GM04503 (cell line): ENCODE results near the gene LRRC8C.
"Not testable (repeated sequence)": the region's sequence is repeated elsewhere in the genome, so short reads cannot be mapped to it uniquely, and the experiment has no call there.

ENCODE experiments used
- DNase-seq: peaks from one replicate; pipeline ENCODE4 v3.0.0-alpha.2; 2012; ENCODE audit warnings: low read depth

Gene LRRC8C

GRCh38 chr1:89607586-89608318, 25.2 kb upstream of the LRRC8C start:
- DNase-seq: no peak

GRCh38 chr1:89608319-89608983, 24.5 kb upstream of the LRRC8C start:
- no peak for DNase-seq

- DNase-seq: no peak
These were observed 23.8 kb upstream of the LRRC8C start for GRCh38 chr1:89608984-89609725.

GRCh38 chr1:89609781-89610456, 23.0 kb upstream of the LRRC8C start:
- DNase-seq: no peak

GRCh38 chr1:89610457-89611011, 22.4 kb upstream of the LRRC8C start:
- no peak for DNase-seq

GRCh38 chr1:89611721-89612120, 21.2 kb upstream of the LRRC8C start:
- DNase-seq: no peak

- DNase-seq: no peak
These were observed 19.0 kb upstream of the LRRC8C start for GRCh38 chr1:89613928-89614327.

- no peak for DNase-seq
These were observed 17.0 kb upstream of the LRRC8C start for GRCh38 chr1:89615676-89616598.

GRCh38 chr1:89616844-89617627, 15.9 kb upstream of the LRRC8C start:
- DNase-seq: no peak

- no peak for DNase-seq
These were observed 12.3 kb upstream of the LRRC8C start for GRCh38 chr1:89620664-89621063.

- DNase-seq: no peak
These were observed 10.0 kb upstream of the LRRC8C start for GRCh38 chr1:89622895-89623294.

GRCh38 chr1:89624314-89624713, 8.6 kb upstream of the LRRC8C start:
- no peak for DNase-seq

- DNase-seq: no peak
These were observed 8.1 kb upstream of the LRRC8C start for GRCh38 chr1:89624715-89625323.

- no peak for DNase-seq
These were observed 5.3 kb upstream of the LRRC8C start for GRCh38 chr1:89627596-89627962.

- DNase-seq: no peak
These were observed 3.8 kb upstream of the LRRC8C start for GRCh38 chr1:89629146-89629545.

- DNase-seq: not testable (repeated sequence)
These were observed 3.3 kb upstream of the LRRC8C start for GRCh38 chr1:89629600-89629999.

- no peak for DNase-seq
These were observed 2.9 kb upstream of the LRRC8C start for GRCh38 chr1:89630048-89630447.

GRCh38 chr1:89631816-89632656, 884 bp upstream of the LRRC8C start:
- no peak for DNase-seq

- DNase-seq: no peak
These were observed 404 bp downstream of the LRRC8C start for GRCh38 chr1:89633248-89633799.
